B cell (primary cell): ENCODE results near the gene ZNF132. TPM values are rescaled to one million over a fixed set of nuclear protein-coding genes. Genes with fewer than 3 reads are reported as not detected.

Experiments
- ATAC-seq: fragments of 200-7000 bp; cut with Tn5 transposase; one replicate; pipeline ENCODE4 v1.10.0; 2021; ENCODE audit warnings: low read depth, mild to moderate bottlenecking, moderate number of reproducible peaks, moderate library complexity
- CTCF ChIA-PET: fragments of 350-600 bp; sonication (Branson Sonifier 250); formaldehyde crosslinking; loops from one replicate; lab custom pipeline; 2021; ENCODE audit warnings: antibody characterized with exemption, inconsistent platforms; lab: Charles Lee
- POLR2A ChIA-PET: fragments of 350-600 bp; sonication (Branson Sonifier 250); formaldehyde crosslinking; loops from one replicate; lab custom pipeline; 2021; ENCODE audit warnings: antibody characterized with exemption; lab: Charles Lee
- DNase-seq: peaks from one replicate; pipeline ENCODE4 v3.0.0; 2013
- H2AFZ ChIP-seq: 2 replicates; pipeline ENCODE4 v1.6.1; 2012; ENCODE audit warnings: mild to moderate bottlenecking, low read depth, low read length; ENCODE audit not compliant: insufficient read depth, poor library complexity, severe bottlenecking
- H3K27ac ChIP-seq, 2 donors: 1 replicate in 1 of 2; 2 replicates in 1 of 2; pipeline ENCODE4 v1.5.1; 2012 to 2013; ENCODE audit warnings: low read length in 2 of 2, mild to moderate bottlenecking in 2 of 2, moderate library complexity in 1 of 2
- H3K27me3 ChIP-seq, 4 experiments: fragments of 200-600 bp in 1 of 4; sonication (generic) in 1 of 4; replicated peaks in 1 of 4; 1 replicate in 2 of 4; 2 replicates in 2 of 4; pipeline versions ENCODE4 v1.6.1 to v1.7.0; 2013 to 2016; ENCODE audit warnings: low read length in 3 of 4, mild to moderate bottlenecking in 2 of 4, mixed read lengths in 1 of 4, moderate library complexity in 1 of 4; ENCODE audit not compliant: insufficient read depth in 4 of 4, control insufficient read depth in 3 of 4; ENCODE audit errors: control extremely low read depth in 1 of 4
- H3K36me3 ChIP-seq, 2 experiments: replicated peaks in 1 of 2; 1 replicate in 1 of 2; 2 replicates in 1 of 2; pipeline versions ENCODE4 v1.6.1 to v1.7.1; 2013; ENCODE audit warnings: low read length in 1 of 2; ENCODE audit not compliant: insufficient read depth in 2 of 2, control insufficient read depth in 1 of 2; ENCODE audit errors: control extremely low read depth in 1 of 2, extremely low read depth in 1 of 2
- H3K4me1 ChIP-seq, 2 donors: fragments of 200-600 bp in 1 of 2; sonication (generic) in 1 of 2; 1 replicate in 1 of 2; 2 replicates in 1 of 2; pipeline versions ENCODE4 v1.5.1 to v1.6.1; 2013 to 2017; ENCODE audit warnings: low read length in 2 of 2; ENCODE audit not compliant: control insufficient read depth in 2 of 2, insufficient read depth in 2 of 2
- H3K4me2 ChIP-seq: replicated peaks from 2 replicates; pipeline ENCODE3; 2012; ENCODE audit warnings: mild to moderate bottlenecking, low read depth, low read length; ENCODE audit not compliant: poor library complexity, severe bottlenecking
- H3K4me3 ChIP-seq, 5 experiments: fragments of 200-600 bp in 1 of 5; sonication (generic) in 1 of 5; 1 replicate in 3 of 5; 2 replicates in 2 of 5; pipeline versions ENCODE4 v1.5.1 to v1.7.0; 2011 to 2016; ENCODE audit warnings: low read length in 4 of 5, mild to moderate bottlenecking in 4 of 5, low read depth in 2 of 5, control low read depth in 1 of 5, moderate library complexity in 1 of 5; ENCODE audit not compliant: insufficient read depth in 1 of 5; ENCODE audit errors: control extremely low read depth in 1 of 5, extremely low read depth in 1 of 5
- H3K79me2 ChIP-seq: fragments of 200-600 bp; sonication (generic); one replicate; pipeline ENCODE4 v1.6.0; 2016; ENCODE audit warnings: low read length; ENCODE audit not compliant: control insufficient read depth, insufficient read depth
- H3K9ac ChIP-seq: fragments of 200-600 bp; sonication (generic); 2 replicates; pipeline ENCODE4 v1.6.1; 2017; ENCODE audit warnings: mild to moderate bottlenecking, low read length, moderate library complexity
- H3K9me3 ChIP-seq, 3 donors: one replicate each; pipeline versions ENCODE4 v1.6.1 to v1.7.1; 2013; ENCODE audit warnings: low read length in 2 of 3; ENCODE audit not compliant: control insufficient read depth in 2 of 3, insufficient read depth in 1 of 3; ENCODE audit errors: control extremely low read depth in 1 of 3
- H4K20me1 ChIP-seq: 2 replicates; pipeline ENCODE4 v1.6.0; 2012; ENCODE audit warnings: mild to moderate bottlenecking, low read length; ENCODE audit not compliant: insufficient read depth, control insufficient read depth, poor library complexity, severe bottlenecking
- H3K27ac Mint-ChIP-seq: one replicate; pipeline ENCODE4 v1.8.0; 2021; ENCODE audit warnings: mixed read lengths
- H3K27me3 Mint-ChIP-seq: one replicate; pipeline ENCODE4 v1.8.0; 2021; ENCODE audit warnings: mixed read lengths
- H3K4me1 Mint-ChIP-seq: one replicate; pipeline ENCODE4 v1.8.0; 2021; ENCODE audit warnings: mixed read lengths
- H3K4me3 Mint-ChIP-seq: one replicate; pipeline ENCODE4 v1.8.0; 2021; ENCODE audit warnings: mixed read lengths
- H3K9me3 Mint-ChIP-seq: one replicate; pipeline ENCODE4 v1.8.0; 2022; ENCODE audit warnings: mixed read lengths; ENCODE audit not compliant: insufficient read depth
- CTCF ChIP-seq: fragments of 200-600 bp; IDR thresholded peaks from one replicate; pipeline ENCODE4 v1.8.0; 2022; ENCODE audit warnings: antibody characterized with exemption, mild to moderate bottlenecking
- EZH2 ChIP-seq: IDR thresholded peaks from 2 replicates; pipeline ENCODE4 v1.6.1; 2012; ENCODE audit warnings: borderline replicate concordance, low read depth, mild to moderate bottlenecking, moderate library complexity, low read length; ENCODE audit not compliant: insufficient read depth, poor library complexity, severe bottlenecking
- WGBS: methylation state at CpG from one replicate; pipeline ENCODE4 v1.1.5; 2013; ENCODE audit warnings: missing lambda C conversion rate; ENCODE audit not compliant: insufficient coverage; 5-methylcytosine and 5-hydroxymethylcytosine counted together
- intact Hi-C: fragments of 100-400 bp; cut with micrococcal nuclease; formaldehyde crosslinking; loops from one replicate; pipeline ENCODE4 v1.10.0; 2022
- polyA plus RNA-seq: library from polyadenylated mRNA; depleted of rRNA; stranded (reverse); fragments of >200 nt; gene quantifications from 2 replicates; pipeline ENCODE4 v1.2.3, GENCODE V29; 2012
- total RNA-seq, 2 donors: library from RNA; stranded (reverse); fragments of 120-200 nt in 1 of 2; gene quantifications; 1 replicate in 1 of 2; 2 replicates in 1 of 2; pipeline versions ENCODE4 v1.2.3 to v1.2.4, GENCODE V29; 2013 to 2022

The ZNF132 gene
- total and polyA plus RNA-seq, 2 donors (not counting 1 experiment from before 2014, with no cell fraction given): 1.6 to 14.7 TPM

GRCh38 chr19:58434217-58434616, 5.7 kb downstream of the ZNF132 start:
- Mint-ChIP-seq H3K4me1 (peaks cover 8% of the 10 kb centered on the region), H3K4me3 (no peak overlapping the region), H3K27ac (no peak overlapping the region), H3K27me3 (no peaks in the 10 kb centered on the region), H3K9me3 (peaks cover 28% of the 10 kb centered on the region)
- H3K4me2 ChIP-seq: no peak overlapping the region
- TF ChIP-seq EZH2 (no peak), CTCF (no peak)
- WGBS: 100% methylated on average over 1 of the region's 2 CpGs
- no peak overlapping the region for H3K27ac ChIP-seq
- no peak overlapping the region for H3K9ac ChIP-seq
- peaks cover 8 to 43% of the 10 kb centered on the region in 2 experiments for H3K36me3 ChIP-seq
- no peak overlapping the region for H2AFZ ChIP-seq
- peaks cover 14 to 93% (median 82%) of the 10 kb centered on the region in 3 donors for H3K9me3 ChIP-seq
- ChIA-PET POLR2A (no interaction called here), CTCF (interaction anchor here (0.6 to 0.7 kb wide), 2 partner anchors 155 to 247 kb away, joined by 3 read pairs; no protein-coding TSS in a partner anchor)
- H4K20me1 ChIP-seq: no peaks in the 10 kb centered on the region
- peaks cover 9% of the 10 kb centered on the region for H3K79me2 ChIP-seq
- intact Hi-C loops: no loop called here
- no peak overlapping the region for H3K4me3 ChIP-seq
- ATAC-seq (no peak), DNase-seq (no peak)
- H3K4me1 ChIP-seq: peaks cover 2 to 5% of the 10 kb centered on the region in 2 donors
- H3K27me3 ChIP-seq: no peaks in the 10 kb centered on the region

- Histone ChIP-seq H3K4me1 (no peaks in the 10 kb centered on the region), H3K27me3 (no peaks in the 10 kb centered on the region), H3K9me3 (peaks cover 14 to 80% (median 68%) of the 10 kb centered on the region in 3 donors), H3K4me3 (no peak overlapping the region), H3K9ac (no peak overlapping the region), H3K79me2 (no peaks in the 10 kb centered on the region), H4K20me1 (no peaks in the 10 kb centered on the region), H2AFZ (no peak overlapping the region), H3K36me3 (peaks cover 6 to 21% of the 10 kb centered on the region in 2 experiments), H3K27ac (no peak overlapping the region), H3K4me2 (no peak overlapping the region)
- no peak overlapping the region for H3K27ac Mint-ChIP-seq
- H3K27me3 Mint-ChIP-seq: no peaks in the 10 kb centered on the region
- no peak for DNase-seq
- H3K4me1 Mint-ChIP-seq: no peaks in the 10 kb centered on the region
- peaks cover 27% of the 10 kb centered on the region for H3K9me3 Mint-ChIP-seq
- TF ChIP-seq EZH2: no peak
- ChIA-PET POLR2A (no interaction called here), CTCF (no interaction called here)
- intact Hi-C loops: no loop called here
- H3K4me3 Mint-ChIP-seq: no peak overlapping the region
- ATAC-seq: no peak
These were observed 10.2 kb downstream of the ZNF132 start for GRCh38 chr19:58429745-58430144.
